GM19043 (cell line): Measurements from ENCODE around the gene TMEM14C.
"Not testable (repeated sequence)": the region's sequence is repeated elsewhere in the genome, so short reads cannot be mapped to it uniquely, and the experiment has no call there.

Experiments
- ATAC-seq: cut with Tn5 transposase; IDR thresholded peaks from one replicate; pipeline ENCODE4 v1.9.1; 2021; ENCODE audit warnings: low read depth; ENCODE audit not compliant: unreplicated experiment

The TMEM14C gene

DNA sequence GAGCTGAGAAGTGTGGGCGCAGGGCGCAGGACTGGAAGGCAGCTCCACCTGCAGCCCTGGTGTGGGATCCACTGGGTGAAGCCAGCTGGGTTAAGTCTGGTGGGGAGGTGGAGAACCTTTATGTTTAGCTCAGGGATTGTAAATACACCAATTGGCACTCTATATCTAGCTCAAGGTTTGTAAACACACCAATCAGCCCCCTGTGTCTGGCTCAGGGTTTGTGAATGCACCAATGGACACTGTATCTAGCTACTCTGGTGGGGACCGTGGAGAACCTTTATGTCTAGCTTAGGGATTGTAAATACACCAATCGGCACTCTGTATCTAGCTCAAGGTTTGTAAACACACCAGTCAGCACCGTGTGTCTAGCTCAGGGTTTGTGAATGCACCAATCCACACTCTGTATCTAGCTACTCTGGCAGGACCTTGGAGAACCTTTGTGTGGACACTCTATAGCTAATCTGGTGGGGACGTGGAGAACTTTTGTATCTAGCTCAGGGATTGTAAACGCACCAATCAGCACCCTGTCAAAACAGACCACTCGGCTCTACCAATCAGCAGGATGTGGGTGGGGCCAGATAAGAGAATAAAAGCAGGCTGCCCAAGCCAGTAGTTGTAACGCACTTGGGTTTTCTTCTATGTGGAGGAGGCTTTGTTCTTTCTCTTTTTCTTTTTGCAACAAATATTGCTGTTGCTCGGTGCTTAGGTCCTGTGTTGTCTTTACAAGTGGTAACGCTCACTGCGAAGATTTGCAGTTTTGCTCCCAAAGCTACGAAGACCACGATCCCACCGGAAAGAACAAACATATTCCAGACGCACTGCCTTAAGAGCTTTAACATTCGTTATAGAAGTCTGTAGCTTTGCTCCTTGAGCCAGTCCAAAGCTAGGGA, 1.7 kb upstream of the TMEM14C start:
- not testable (repeated sequence) for ATAC-seq

GRCh38 chr6:10721850-10722569, 860 bp upstream of the TMEM14C start:
- ATAC-seq: no peak

- ATAC-seq: no peak
Measured at GRCh38 chr6:10722570-10722819, 375 bp upstream of the TMEM14C start.

- ATAC-seq: no peak
Measured at GRCh38 chr6:10723567-10723881, 654 bp downstream of the TMEM14C start.

DNA sequence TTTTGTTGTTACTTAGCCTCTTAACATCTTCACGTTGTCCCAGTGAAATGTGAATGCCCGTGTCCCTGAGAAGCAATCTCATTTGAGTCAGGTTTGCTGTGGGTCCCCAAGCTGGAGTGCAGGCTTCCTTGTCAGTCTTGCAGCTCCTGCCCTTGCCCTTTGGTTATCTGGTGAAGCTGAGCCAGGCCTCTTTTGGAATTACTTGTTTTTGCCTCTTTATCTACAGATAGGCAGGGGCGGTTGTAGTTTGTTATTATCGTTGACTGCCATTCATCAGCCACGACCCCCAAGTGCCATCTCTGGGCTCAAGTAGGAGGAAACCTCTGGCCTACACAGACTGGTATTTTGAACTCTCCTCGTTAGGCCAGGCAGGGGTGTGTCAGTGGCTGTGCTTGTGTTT, 2.2 kb downstream of the TMEM14C start:
- ATAC-seq: no peak

GRCh38 chr6:10725716-10726115, 2.8 kb downstream of the TMEM14C start:
- ATAC-seq: no peak

- ATAC-seq: no peak
Measured at GRCh38 chr6:10730254-10730653, 7.4 kb downstream of the TMEM14C start.

DNA sequence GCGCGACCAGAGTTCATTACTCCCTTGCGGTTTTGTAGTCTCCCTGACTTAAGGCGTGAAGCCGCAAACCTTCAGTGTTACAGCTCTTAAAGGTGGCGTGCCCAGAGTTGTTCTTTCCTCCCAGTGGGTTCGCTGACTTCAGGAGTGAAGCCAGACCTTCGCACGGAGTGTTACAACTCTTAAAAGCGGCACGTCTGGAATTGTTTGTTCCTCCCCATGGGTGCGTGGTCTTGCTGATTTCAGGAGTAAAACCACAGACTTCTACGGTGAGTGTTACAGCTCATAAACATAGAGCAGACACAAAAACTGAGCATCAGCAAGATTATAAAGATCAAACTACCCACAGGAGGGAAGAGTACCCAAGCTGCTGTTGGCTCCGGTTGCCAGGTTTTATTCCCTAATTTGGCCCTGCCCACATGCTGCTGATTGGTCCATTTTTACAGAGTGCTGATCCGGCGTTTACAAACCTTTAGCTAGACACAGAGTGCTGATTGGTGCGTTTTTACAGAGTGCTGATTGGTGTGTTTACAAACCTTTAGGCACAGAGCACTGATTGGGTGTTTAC, 10.4 kb downstream of the TMEM14C start:
- ATAC-seq: no peak

DNA sequence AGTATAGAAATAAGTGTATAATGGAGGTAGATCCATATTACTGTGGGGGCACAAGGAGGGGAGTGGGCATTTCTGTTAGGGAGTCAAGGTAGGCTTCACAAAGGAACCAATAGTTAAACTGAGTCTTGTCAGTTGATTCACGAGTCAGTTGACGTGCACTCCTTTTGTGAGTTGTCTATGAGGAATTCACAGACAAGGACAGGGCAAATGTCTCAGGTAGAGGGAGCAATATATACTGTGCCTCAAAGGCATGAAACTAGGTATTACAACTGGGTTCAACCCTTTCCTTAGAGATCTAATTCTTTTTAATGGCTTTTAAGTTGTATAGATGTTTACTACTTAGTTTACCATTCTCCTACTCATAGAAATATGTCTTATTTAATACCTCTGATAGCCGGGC, 11.0 kb downstream of the TMEM14C start:
- no peak for ATAC-seq

- ATAC-seq: no peak
Measured at GRCh38 chr6:10736731-10737130, 13.9 kb downstream of the TMEM14C start.

DNA sequence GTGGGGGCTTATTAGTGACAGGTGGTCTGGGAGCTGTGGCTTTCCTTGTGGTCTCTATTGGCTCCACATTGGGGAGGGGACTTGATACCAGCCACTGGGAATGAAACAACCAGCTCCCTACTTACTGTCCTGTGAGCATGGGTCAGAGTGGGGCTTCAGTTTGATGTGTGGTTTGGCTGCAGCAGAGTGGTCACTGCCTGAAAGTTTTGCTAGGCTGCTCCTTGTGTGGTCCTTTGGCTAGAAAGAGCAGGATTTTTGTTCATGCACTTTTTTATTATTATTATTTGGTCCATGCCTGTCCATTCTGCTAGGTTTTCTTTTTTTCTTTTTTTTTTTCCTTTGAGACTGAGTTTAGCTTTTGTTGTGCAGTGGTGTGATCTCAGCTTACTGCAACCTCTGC, 17.2 kb downstream of the TMEM14C start:
- no peak for ATAC-seq

- ATAC-seq: not testable (repeated sequence)
Measured at GRCh38 chr6:10741643-10742042, 18.8 kb downstream of the TMEM14C start.

- ATAC-seq: no peak
Measured at GRCh38 chr6:10742251-10742650, 19.4 kb downstream of the TMEM14C start.

- no peak for ATAC-seq
Measured at GRCh38 chr6:10743515-10743914, 20.6 kb downstream of the TMEM14C start.

GRCh38 chr6:10745116-10745515, 22.2 kb downstream of the TMEM14C start:
- ATAC-seq: no peak

DNA sequence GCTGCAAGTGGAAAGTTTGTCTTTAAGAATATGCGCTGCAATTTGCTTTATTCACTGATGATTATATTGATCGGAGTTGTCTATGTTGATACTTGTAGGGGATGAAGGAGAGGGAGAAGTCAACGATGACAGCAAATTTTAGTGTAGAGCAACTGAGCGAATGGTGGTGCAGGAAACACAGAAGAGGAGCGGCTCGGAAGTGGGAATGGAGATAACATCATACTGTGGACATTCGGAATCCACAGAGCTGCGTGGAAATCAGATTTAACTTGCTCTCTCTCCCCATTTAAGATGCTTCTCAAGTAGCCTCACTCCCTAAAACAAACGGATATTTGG, 24.0 kb downstream of the TMEM14C start:
- no peak for ATAC-seq

GRCh38 chr6:10747251-10747972, 24.5 kb downstream of the TMEM14C start, which contains the start of gene TMEM14B:
TSS of gene TMEM14B (plus strand) at chr6:10747805. CDS start at chr6:10749246, 1,441 bp downstream.
- ATAC-seq: peak; percentile 97

DNA sequence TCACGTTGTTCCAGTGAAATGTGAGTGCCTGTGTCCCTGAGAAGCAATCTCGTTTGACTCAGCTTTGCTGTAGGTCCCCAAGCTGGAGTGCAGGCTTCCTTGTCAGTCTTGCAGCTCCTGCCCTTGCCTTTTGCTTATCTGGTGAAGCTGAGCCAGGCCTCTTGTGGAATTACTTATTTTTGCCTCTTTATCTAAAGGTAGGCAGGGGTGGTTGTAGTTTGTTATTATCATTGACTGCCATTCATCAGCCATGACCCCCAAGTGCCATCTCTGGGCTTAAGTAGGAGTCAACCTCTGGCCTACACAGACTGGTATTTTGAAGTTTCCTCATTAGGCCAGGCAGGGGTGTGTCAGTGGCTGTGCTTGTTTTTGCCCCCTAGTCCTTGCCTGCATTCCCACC, 26.9 kb downstream of the TMEM14C start:
- no peak for ATAC-seq

DNA sequence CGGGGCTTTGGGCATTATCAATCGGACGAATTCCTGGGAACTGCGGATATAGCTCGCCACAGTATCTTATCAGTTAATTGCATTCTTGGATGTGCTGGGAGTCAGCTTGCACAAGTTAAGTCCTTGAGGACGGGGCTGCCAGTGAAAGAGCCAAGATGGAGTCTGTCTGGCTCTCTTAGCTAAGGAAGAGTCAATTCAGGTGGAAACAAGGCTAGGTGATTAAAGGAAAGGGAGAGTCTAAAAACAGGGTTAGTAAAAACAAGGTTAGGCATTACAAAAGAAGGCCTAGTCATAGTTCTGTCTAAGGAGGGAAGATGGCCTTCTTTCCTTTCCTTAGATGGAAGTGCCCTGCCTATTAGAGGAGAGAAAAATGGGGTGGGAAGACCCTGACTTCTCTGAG, 27.7 kb downstream of the TMEM14C start:
- ATAC-seq: not testable (repeated sequence)

DNA sequence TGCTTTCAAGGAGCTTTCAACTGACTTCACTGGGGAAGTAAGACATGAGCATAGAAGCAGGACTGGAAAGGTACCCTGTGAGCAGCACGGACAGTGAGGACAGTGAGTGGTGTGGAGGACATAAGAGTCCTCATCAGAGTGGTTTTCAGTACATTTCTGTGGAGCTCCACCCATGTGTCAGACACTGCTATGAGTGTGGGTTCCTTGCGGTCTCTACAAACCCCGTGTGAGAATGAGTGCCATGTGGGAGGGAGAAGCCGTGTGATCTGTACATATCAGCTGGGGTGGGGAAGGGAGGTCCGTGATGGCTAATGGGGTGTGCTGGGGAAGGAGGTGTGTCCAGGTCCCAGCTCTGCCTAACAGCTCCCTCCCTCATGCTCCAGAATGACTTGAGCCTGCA, 28.9 kb downstream of the TMEM14C start:
- ATAC-seq: not testable (repeated sequence)

- no peak for ATAC-seq
Measured at GRCh38 chr6:10756085-10756484, 33.2 kb downstream of the TMEM14C start.
